Immature natural killer cell (primary cell): ENCODE measurements around the gene ERAS. TPM values are rescaled to one million over a fixed set of nuclear protein-coding genes. Genes with fewer than 3 reads are reported as not detected.
"Not testable (repeated sequence)": the region's sequence is repeated elsewhere in the genome, so short reads cannot be mapped to it uniquely, and the experiment has no call there.

Experiments used
- DNase-seq, 3 donors: peaks; one replicate each; pipeline ENCODE4 v3.0.0; 2022; ENCODE audit warnings: mixed read lengths in 1 of 3
- H3K27ac Mint-ChIP-seq, 6 donors: one replicate each; pipeline ENCODE4 v1.8.0; 2020; ENCODE audit warnings: mixed read lengths in 6 of 6, mild to moderate bottlenecking in 5 of 6, inconsistent platforms in 4 of 6, moderate library complexity in 3 of 6
- H3K27me3 Mint-ChIP-seq, 3 donors: one replicate each; pipeline ENCODE4 v1.8.0; 2020 to 2021; ENCODE audit warnings: low read depth in 3 of 3, mild to moderate bottlenecking in 3 of 3, mixed read lengths in 3 of 3, moderate library complexity in 3 of 3, inconsistent platforms in 1 of 3
- H3K36me3 Mint-ChIP-seq, 3 donors: one replicate each; pipeline ENCODE4 v1.8.0; 2020; ENCODE audit warnings: mixed read lengths in 3 of 3, inconsistent platforms in 2 of 3, mild to moderate bottlenecking in 2 of 3
- H3K4me1 Mint-ChIP-seq, 2 donors: one replicate each; pipeline ENCODE4 v1.8.0; 2020; ENCODE audit warnings: inconsistent platforms in 2 of 2, mild to moderate bottlenecking in 2 of 2, mixed read lengths in 2 of 2, moderate library complexity in 1 of 2
- H3K4me3 Mint-ChIP-seq, 5 donors: one replicate each; pipeline ENCODE4 v1.8.0; 2020; ENCODE audit warnings: mild to moderate bottlenecking in 5 of 5, mixed read lengths in 5 of 5, inconsistent platforms in 3 of 5, moderate library complexity in 3 of 5
- H3K9me3 Mint-ChIP-seq, 6 donors: one replicate each; pipeline ENCODE4 v1.8.0; 2020; ENCODE audit warnings: mild to moderate bottlenecking in 6 of 6, mixed read lengths in 6 of 6, inconsistent platforms in 4 of 6, moderate library complexity in 3 of 6
- polyA plus RNA-seq, 3 donors: library from polyadenylated mRNA; unstranded; fragments of 300-500 nt; fragmentation: Illumina TruSeq; gene quantifications; one replicate each; pipeline ENCODE4 v1.2.3, GENCODE V29; 2021

Gene ERAS
- polyA plus RNA-seq, 3 donors from 2014 or later = not detected

GRCh38 chrX:48829016-48829735 is 2.9 kb downstream of the ERAS start:
- H3K27me3 Mint-ChIP-seq = peaks cover 2 to 13% (median 8%) of the 10 kb centered on the region in 3 donors
- H3K9me3 Mint-ChIP-seq = no peaks in the 10 kb centered on the region
- H3K36me3 Mint-ChIP-seq = peaks cover 0 to 4% (median 0%) of the 10 kb centered on the region in 3 donors
- no peak for DNase-seq
- H3K4me1 Mint-ChIP-seq = peaks cover 1 to 5% of the 10 kb centered on the region in 2 donors
- no peak overlapping the region for H3K27ac Mint-ChIP-seq
- no peak overlapping the region for H3K4me3 Mint-ChIP-seq

GRCh38 chrX:48831136-48831908 is 5.0 kb downstream of the ERAS start:
- H3K27me3 Mint-ChIP-seq = peaks cover 7 to 21% (median 9%) of the 10 kb centered on the region in 3 donors
- no peaks in the 10 kb centered on the region for H3K9me3 Mint-ChIP-seq
- no peak overlapping the region for H3K4me3 Mint-ChIP-seq
- peaks cover 11 to 12% of the 10 kb centered on the region in 2 donors for H3K4me1 Mint-ChIP-seq
- no peak overlapping the region for H3K27ac Mint-ChIP-seq
- no peak for DNase-seq
- peaks cover 0 to 1% (median 0%) of the 10 kb centered on the region in 3 donors for H3K36me3 Mint-ChIP-seq

- H3K4me3 Mint-ChIP-seq = no peak overlapping the region
- peaks cover 12 to 15% of the 10 kb centered on the region in 2 donors for H3K4me1 Mint-ChIP-seq
- DNase-seq = no peak
- no peak overlapping the region for H3K27ac Mint-ChIP-seq
- H3K9me3 Mint-ChIP-seq = no peaks in the 10 kb centered on the region
- peaks cover 0 to 4% (median 0%) of the 10 kb centered on the region in 3 donors for H3K36me3 Mint-ChIP-seq
- peaks cover 7 to 21% (median 11%) of the 10 kb centered on the region in 3 donors for H3K27me3 Mint-ChIP-seq
These were observed 5.6 kb downstream of the ERAS start for GRCh38 chrX:48831909-48832291.

GRCh38 chrX:48833542-48834138 is 7.3 kb downstream of the ERAS start:
- no peak overlapping the region for H3K27ac Mint-ChIP-seq
- H3K4me1 Mint-ChIP-seq = peaks cover 8 to 15% of the 10 kb centered on the region in 2 donors
- peaks cover 7 to 18% (median 10%) of the 10 kb centered on the region in 3 donors for H3K27me3 Mint-ChIP-seq
- H3K36me3 Mint-ChIP-seq = peaks cover 0 to 4% (median 0%) of the 10 kb centered on the region in 3 donors
- H3K9me3 Mint-ChIP-seq = no peaks in the 10 kb centered on the region
- no peak for DNase-seq
- peak overlapping the region in 2 of 5 donors; percentile 9 to 22 for H3K4me3 Mint-ChIP-seq

GRCh38 chrX:48834383-48834709 is 8.0 kb downstream of the ERAS start:
- Mint-ChIP-seq H3K4me3 (peak overlapping the region in 4 of 5 donors; percentile 29 to 71 (median 50)), H3K27me3 (peaks cover 9 to 17% (median 9%) of the 10 kb centered on the region in 3 donors), H3K36me3 (peaks cover 0 to 4% (median 0%) of the 10 kb centered on the region in 3 donors), H3K27ac (no peak overlapping the region), H3K4me1 (peaks cover 8 to 15% of the 10 kb centered on the region in 2 donors), H3K9me3 (no peaks in the 10 kb centered on the region)
- no peak for DNase-seq

GRCh38 chrX:48835524-48836329 is 9.4 kb downstream of the ERAS start, which contains the start of gene PCSK1N:
Gene PCSK1N (minus strand): TSS chrX:48835610. CDS start chrX:48835532, 78 bp downstream.
- Mint-ChIP-seq H3K36me3 (peaks cover 0 to 4% (median 0%) of the 10 kb centered on the region in 3 donors), H3K27ac (no peak within 1 kb of the TSS), H3K9me3 (no peaks in the 10 kb centered on the region), H3K4me3 (peak within 1 kb of the TSS; percentile 5 to 71 (median 53)), H3K27me3 (peaks cover 9 to 17% (median 9%) of the 10 kb centered on the region in 3 donors), H3K4me1 (peaks cover 8 to 15% of the 10 kb centered on the region in 2 donors)
- no peak for DNase-seq

- H3K27ac Mint-ChIP-seq = no peak overlapping the region
- DNase-seq = no peak
- peaks cover 2 to 5% (median 3%) of the 10 kb centered on the region in 3 donors for H3K27me3 Mint-ChIP-seq
- peaks cover 3 to 9% of the 10 kb centered on the region in 2 donors for H3K4me1 Mint-ChIP-seq
- H3K4me3 Mint-ChIP-seq = no peak overlapping the region
- H3K9me3 Mint-ChIP-seq = peaks cover 0 to 2% (median 0%) of the 10 kb centered on the region in 6 donors
- H3K36me3 Mint-ChIP-seq = peaks cover 0 to 4% (median 3%) of the 10 kb centered on the region in 3 donors
These were observed 13.4 kb downstream of the ERAS start for GRCh38 chrX:48839686-48840085.

- Mint-ChIP-seq H3K9me3 (peaks cover 0 to 3% (median 0%) of the 10 kb centered on the region in 6 donors), H3K27ac (no peak overlapping the region), H3K27me3 (peaks cover 0 to 5% (median 4%) of the 10 kb centered on the region in 3 donors), H3K4me1 (no peaks in the 10 kb centered on the region), H3K36me3 (peaks cover 0 to under 1% (median 0%) of the 10 kb centered on the region in 3 donors), H3K4me3 (no peak overlapping the region)
- DNase-seq = no peak
These were observed 22.5 kb downstream of the ERAS start for GRCh38 chrX:48848847-48849246.

- no peak for DNase-seq
- Mint-ChIP-seq H3K27me3 (peaks cover 8% of the 10 kb centered on the region in 3 donors), H3K9me3 (peaks cover 0 to 3% (median 0%) of the 10 kb centered on the region in 6 donors), H3K4me3 (no peak overlapping the region), H3K36me3 (no peaks in the 10 kb centered on the region), H3K4me1 (no peaks in the 10 kb centered on the region), H3K27ac (no peak overlapping the region)
These were observed 26.5 kb downstream of the ERAS start for GRCh38 chrX:48852857-48853256.

- not testable (repeated sequence) for DNase-seq, H3K4me3 Mint-ChIP-seq, H3K36me3 Mint-ChIP-seq, H3K27me3 Mint-ChIP-seq, H3K4me1 Mint-ChIP-seq, H3K9me3 Mint-ChIP-seq, H3K27ac Mint-ChIP-seq
These were observed 27.2 kb downstream of the ERAS start for GRCh38 chrX:48853494-48853893.

GRCh38 chrX:48854121-48854804 is 27.9 kb downstream of the ERAS start:
- not testable (repeated sequence) for H3K4me3 Mint-ChIP-seq, H3K36me3 Mint-ChIP-seq, H3K27me3 Mint-ChIP-seq, H3K27ac Mint-ChIP-seq, DNase-seq, H3K4me1 Mint-ChIP-seq, H3K9me3 Mint-ChIP-seq

GRCh38 chrX:48854898-48855297 is 28.6 kb downstream of the ERAS start:
- Mint-ChIP-seq H3K27ac (no peak overlapping the region), H3K36me3 (no peaks in the 10 kb centered on the region), H3K9me3 (peaks cover 0 to 3% (median 0%) of the 10 kb centered on the region in 6 donors), H3K27me3 (peaks cover 8% of the 10 kb centered on the region in 3 donors), H3K4me3 (no peak overlapping the region), H3K4me1 (no peaks in the 10 kb centered on the region)
- DNase-seq = no peak

GRCh38 chrX:48864210-48864609 is 37.9 kb downstream of the ERAS start:
- H3K9me3 Mint-ChIP-seq = no peaks in the 10 kb centered on the region
- H3K36me3 Mint-ChIP-seq = no peaks in the 10 kb centered on the region
- H3K4me3 Mint-ChIP-seq = no peak overlapping the region
- no peaks in the 10 kb centered on the region for H3K4me1 Mint-ChIP-seq
- DNase-seq = no peak
- H3K27ac Mint-ChIP-seq = no peak overlapping the region
- H3K27me3 Mint-ChIP-seq = peaks cover 0 to 9% (median 1%) of the 10 kb centered on the region in 3 donors
